ENCODE data around the gene TMEM63B. TPM values are rescaled to one million over a fixed set of nuclear protein-coding genes. Genes with fewer than 3 reads are reported as not detected.

Gene TMEM63B
- total and polyA plus RNA-seq, 9 of the 15 experiments (the other 6 are each of a cell fraction or from before 2014, with no cell fraction given) = 0.14 to 39.4 (median 14.4) TPM

DNA sequence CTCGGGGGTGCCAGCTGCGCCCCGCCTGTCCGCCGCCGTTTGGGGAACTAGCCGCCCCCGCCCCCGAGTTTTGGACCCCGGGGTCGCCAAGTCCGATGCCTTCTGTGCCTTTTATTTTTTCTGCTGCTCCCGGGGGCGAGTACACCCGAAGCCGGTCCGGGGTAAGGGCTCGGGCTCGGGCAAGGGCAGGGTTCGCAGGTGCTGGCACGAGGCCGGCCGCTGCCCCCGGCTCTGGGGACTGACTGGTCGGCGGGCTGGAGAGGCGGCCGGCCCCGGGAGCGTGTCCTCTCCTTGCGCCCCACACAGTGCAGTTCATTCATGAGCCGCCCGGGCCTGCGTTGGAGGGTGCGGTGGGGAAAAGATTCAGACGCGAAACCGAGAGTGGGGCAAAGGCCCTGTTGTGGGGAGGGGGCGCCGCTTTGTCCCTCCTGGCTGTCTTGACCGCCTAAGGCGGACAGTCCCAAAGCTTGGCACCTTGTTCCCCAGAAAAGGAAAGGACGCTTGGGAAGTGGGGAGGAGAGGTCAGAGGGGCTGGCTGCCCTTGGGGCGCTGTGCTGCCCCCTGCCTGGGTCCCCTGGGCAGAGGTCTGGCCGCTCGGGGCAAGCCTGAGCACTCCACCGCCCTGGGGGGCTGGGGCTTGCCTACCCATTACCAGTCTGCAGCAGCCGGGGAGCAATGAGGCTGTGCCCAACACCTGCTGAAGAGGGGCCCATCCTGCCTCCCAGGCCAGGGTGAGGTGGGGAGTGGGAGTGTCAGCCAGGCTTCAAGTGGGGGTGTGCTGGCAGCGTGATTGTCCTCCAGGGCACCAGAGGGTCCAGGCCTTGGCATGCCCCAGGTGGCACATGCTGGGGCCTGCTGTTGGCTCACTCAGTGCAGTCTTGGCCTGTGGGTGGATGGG lies 915 bp downstream of the TMEM63B start (continued):
- TF ChIP-seq, protein P1, sequence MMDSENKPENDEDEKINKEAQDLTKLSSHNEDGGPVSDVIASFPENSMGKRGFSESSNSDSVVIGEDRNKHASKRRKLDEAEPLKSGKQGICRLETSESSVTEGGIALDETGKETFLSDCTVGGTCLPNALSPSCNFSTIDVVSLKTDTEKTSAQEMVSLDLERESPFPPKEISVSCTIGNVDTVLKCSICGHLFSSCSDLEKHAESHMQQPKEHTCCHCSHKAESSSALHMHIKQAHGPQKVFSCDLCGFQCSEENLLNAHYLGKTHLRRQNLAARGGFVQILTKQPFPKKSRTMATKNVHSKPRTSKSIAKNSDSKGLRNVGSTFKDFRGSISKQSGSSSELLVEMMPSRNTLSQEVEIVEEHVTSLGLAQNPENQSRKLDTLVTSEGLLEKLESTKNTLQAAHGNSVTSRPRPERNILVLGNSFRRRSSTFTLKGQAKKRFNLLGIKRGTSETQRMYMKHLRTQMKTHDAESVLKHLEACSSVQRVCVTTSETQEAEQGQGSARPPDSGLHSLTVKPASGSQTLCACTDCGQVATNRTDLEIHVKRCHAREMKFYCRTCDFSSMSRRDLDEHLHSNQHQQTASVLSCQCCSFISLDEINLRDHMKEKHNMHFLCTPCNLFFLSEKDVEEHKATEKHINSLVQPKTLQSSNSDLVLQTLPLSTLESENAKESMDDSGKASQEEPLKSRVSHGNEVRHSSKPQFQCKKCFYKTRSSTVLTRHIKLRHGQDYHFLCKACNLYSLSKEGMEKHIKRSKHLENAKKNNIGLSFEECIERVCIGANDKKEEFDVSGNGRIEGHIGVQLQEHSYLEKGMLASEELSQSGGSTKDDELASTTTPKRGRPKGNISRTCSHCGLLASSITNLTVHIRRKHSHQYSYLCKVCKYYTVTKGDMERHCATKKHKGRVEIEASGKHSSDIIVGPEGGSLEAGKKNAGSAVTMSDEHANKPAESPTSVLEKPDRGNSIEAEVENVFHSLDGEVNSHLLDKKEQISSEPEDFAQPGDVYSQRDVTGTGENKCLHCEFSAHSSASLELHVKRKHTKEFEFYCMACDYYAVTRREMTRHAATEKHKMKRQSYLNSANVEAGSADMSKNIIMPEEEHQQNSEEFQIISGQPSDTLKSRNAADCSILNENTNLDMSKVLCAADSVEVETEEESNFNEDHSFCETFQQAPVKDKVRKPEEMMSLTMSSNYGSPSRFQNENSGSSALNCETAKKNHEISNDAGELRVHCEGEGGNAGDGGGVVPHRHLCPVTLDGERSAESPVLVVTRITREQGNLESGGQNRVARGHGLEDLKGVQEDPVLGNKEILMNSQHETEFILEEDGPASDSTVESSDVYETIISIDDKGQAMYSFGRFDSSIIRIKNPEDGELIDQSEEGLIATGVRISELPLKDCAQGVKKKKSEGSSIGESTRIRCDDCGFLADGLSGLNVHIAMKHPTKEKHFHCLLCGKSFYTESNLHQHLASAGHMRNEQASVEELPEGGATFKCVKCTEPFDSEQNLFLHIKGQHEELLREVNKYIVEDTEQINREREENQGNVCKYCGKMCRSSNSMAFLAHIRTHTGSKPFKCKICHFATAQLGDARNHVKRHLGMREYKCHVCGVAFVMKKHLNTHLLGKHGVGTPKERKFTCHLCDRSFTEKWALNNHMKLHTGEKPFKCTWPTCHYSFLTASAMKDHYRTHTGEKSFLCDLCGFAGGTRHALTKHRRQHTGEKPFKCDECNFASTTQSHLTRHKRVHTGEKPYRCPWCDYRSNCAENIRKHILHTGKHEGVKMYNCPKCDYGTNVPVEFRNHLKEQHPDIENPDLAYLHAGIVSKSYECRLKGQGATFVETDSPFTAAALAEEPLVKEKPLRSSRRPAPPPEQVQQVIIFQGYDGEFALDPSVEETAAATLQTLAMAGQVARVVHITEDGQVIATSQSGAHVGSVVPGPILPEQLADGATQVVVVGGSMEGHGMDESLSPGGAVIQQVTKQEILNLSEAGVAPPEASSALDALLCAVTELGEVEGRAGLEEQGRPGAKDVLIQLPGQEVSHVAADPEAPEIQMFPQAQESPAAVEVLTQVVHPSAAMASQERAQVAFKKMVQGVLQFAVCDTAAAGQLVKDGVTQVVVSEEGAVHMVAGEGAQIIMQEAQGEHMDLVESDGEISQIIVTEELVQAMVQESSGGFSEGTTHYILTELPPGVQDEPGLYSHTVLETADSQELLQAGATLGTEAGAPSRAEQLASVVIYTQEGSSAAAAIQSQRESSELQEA (IDR thresholded peaks at IDR 0.05; ENCODE audit: low read depth) = no peak
- TF ChIP-seq BACH1 (tag; IDR thresholded peaks at IDR 0.05) (no peak), ARHGAP35 (IDR thresholded peaks at IDR 0.05; ENCODE audit: partially characterized antibody) (no peak), ZNF445 (CRISPR knock-in tag; IDR thresholded peaks at IDR 0.05; ENCODE audit: low read depth) (no peak), TEAD4 (IDR thresholded peaks at IDR 0.05; ENCODE audit: low read length) (no peak), TEAD4 (CRISPR knock-in tag; IDR thresholded peaks at IDR 0.05; ENCODE audit: borderline replicate concordance) (no peak), CTBP1 (IDR thresholded peaks at IDR 0.05; ENCODE audit: borderline replicate concordance) (peak; percentile 28), ZEB2 (IDR thresholded peaks at IDR 0.05) (no peak), CREB1 (IDR thresholded peaks at IDR 0.05) (no peak), CREB1 (CRISPR knock-in tag; IDR thresholded peaks at IDR 0.05) (no peak)
- TF ChIP-seq, protein P2, sequence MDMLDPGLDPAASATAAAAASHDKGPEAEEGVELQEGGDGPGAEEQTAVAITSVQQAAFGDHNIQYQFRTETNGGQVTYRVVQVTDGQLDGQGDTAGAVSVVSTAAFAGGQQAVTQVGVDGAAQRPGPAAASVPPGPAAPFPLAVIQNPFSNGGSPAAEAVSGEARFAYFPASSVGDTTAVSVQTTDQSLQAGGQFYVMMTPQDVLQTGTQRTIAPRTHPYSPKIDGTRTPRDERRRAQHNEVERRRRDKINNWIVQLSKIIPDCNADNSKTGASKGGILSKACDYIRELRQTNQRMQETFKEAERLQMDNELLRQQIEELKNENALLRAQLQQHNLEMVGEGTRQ (CRISPR knock-in tag; IDR thresholded peaks at IDR 0.05) = peak; percentile 22; the same call in 1 of the 2 replicates
- TF ChIP-seq, protein P3, sequence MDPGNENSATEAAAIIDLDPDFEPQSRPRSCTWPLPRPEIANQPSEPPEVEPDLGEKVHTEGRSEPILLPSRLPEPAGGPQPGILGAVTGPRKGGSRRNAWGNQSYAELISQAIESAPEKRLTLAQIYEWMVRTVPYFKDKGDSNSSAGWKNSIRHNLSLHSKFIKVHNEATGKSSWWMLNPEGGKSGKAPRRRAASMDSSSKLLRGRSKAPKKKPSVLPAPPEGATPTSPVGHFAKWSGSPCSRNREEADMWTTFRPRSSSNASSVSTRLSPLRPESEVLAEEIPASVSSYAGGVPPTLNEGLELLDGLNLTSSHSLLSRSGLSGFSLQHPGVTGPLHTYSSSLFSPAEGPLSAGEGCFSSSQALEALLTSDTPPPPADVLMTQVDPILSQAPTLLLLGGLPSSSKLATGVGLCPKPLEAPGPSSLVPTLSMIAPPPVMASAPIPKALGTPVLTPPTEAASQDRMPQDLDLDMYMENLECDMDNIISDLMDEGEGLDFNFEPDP (CRISPR knock-in tag; IDR thresholded peaks at IDR 0.05) = no peak
- TF ChIP-seq, protein P4, sequence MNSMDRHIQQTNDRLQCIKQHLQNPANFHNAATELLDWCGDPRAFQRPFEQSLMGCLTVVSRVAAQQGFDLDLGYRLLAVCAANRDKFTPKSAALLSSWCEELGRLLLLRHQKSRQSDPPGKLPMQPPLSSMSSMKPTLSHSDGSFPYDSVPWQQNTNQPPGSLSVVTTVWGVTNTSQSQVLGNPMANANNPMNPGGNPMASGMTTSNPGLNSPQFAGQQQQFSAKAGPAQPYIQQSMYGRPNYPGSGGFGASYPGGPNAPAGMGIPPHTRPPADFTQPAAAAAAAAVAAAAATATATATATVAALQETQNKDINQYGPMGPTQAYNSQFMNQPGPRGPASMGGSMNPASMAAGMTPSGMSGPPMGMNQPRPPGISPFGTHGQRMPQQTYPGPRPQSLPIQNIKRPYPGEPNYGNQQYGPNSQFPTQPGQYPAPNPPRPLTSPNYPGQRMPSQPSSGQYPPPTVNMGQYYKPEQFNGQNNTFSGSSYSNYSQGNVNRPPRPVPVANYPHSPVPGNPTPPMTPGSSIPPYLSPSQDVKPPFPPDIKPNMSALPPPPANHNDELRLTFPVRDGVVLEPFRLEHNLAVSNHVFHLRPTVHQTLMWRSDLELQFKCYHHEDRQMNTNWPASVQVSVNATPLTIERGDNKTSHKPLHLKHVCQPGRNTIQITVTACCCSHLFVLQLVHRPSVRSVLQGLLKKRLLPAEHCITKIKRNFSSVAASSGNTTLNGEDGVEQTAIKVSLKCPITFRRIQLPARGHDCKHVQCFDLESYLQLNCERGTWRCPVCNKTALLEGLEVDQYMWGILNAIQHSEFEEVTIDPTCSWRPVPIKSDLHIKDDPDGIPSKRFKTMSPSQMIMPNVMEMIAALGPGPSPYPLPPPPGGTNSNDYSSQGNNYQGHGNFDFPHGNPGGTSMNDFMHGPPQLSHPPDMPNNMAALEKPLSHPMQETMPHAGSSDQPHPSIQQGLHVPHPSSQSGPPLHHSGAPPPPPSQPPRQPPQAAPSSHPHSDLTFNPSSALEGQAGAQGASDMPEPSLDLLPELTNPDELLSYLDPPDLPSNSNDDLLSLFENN (IDR thresholded peaks at IDR 0.05; ENCODE audit: low read depth in 2 of 2, low read length in 2 of 2) = no peak
